ENCODE measurements around the gene SPATA31A1. TPM values are rescaled to one million over a fixed set of nuclear protein-coding genes. Genes with fewer than 3 reads are reported as not detected.
"Not testable (repeated sequence)": the region's sequence is repeated elsewhere in the genome, so short reads cannot be mapped to it uniquely, and the experiment has no call there.

The SPATA31A1 gene
- total RNA-seq (2014; rRNA removed; shearing (Covaris generic)) = not detected in 2 replicates
- total RNA-seq (2022) = not detected in 2 replicates
- not detected for Bru-seq, nascent RNA
- BruChase-seq, experiment 1, labeled RNA remaining after a 6-hour chase = not detected
- not detected for BruChase-seq, experiment 2, labeled RNA remaining after a 2-hour chase
- long read RNA-seq = 0 reads

DNA sequence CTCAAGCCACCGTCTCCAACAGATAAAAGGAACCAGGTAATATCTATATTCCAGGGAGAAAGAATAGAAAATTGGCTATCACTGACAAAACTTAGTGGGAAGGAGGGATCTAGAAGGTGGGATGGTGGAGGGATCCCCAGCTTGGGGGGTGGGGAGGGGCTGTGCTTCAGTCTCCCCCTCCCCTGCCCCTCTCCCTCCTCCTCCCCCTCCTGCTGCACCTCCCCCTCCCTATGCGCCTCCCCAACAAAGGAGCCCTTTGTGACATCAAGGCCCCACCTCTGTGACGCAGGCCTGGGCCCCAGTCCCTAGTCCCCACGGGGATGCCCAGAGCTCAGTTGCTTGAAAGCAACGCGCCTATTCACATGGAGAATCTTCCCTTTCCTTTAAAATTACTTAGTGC, at the start of gene SPATA31A1:
Gene SPATA31A1 (plus strand): TSS at position 301 of the 400 bp plus-strand sequence. CDS start 62 bp downstream, at position 363.
- H3K9me2 ChIP-seq (ENCODE audit: insufficient read depth, low read length); H3K9me3 ChIP-seq (ENCODE audit: low read length); H2AFZ ChIP-seq (ENCODE audit: low read length); POLR2A ChIA-PET; BruUV-seq (replicated peaks); DNase-seq (ENCODE audit: low spot score); H4K20me1 ChIP-seq (ENCODE audit: insufficient read depth, low read length); intact Hi-C loops (cut with micrococcal nuclease; ENCODE audit: unreplicated experiment); H3K4me2 ChIP-seq (ENCODE audit: low read length); H3K27ac ChIP-seq (ENCODE audit: low read depth, low read length, poor library complexity, severe bottlenecking); H3K79me2 ChIP-seq (ENCODE audit: insufficient read depth, low read depth, low read length); H3K4me1 ChIP-seq (ENCODE audit: insufficient read depth, low read length, poor library complexity, severe bottlenecking); CTCF ChIA-PET (ENCODE audit: unreplicated experiment); H3K36me3 ChIP-seq (ENCODE audit: insufficient read depth, low read length); H3K4me3 ChIP-seq (ENCODE audit: low read depth, low read length, poor library complexity, severe bottlenecking): not testable (repeated sequence)

DNA sequence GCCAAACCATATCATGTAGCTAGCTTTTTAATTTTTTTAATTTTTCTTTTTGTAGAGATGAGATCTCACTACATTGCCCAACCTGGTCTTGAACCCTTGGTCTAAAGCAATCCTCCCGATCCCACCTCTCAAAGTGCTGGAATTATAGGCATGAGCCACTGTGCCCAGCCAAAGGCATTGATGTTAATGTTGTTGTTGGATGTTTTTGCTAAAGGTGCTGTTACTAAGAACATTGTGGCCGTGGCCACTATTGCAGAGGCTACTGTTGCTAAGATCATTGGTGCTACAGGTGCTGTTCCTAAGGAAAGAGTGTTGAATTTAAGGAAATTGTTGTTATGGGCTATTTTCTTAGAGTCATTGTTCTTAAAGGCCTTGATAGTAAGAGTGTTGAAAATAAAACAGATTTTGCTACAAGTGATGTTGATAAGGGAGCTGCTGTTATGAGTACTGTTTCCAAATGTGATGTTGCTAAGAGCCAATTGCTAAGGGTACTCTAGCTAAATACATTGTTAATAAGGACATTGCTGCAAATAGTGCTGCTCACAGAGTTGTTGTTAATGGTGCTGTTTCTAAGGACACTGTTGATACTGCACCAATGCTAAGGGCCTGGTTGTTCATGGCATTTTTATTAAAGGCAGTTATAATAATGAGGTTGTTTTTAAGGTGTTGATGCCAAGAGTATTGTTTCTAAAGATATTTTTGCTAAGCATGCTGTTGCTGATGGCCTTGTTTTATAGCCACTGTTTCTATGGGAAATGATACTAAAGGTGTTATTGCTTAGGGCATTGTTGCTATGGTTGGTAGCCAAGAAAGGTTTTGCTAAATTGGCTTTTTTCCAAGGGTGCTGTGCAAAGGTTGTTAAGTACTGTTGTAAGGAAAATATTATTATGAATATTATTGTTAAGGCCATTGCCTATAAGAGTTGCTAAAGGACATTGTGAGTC, 52.1 kb downstream of the SPATA31A1 start:
- H2AFZ ChIP-seq (ENCODE audit: low read length); H4K20me1 ChIP-seq (ENCODE audit: insufficient read depth, low read length); DNase-seq (ENCODE audit: low spot score); BruUV-seq (replicated peaks); CTCF ChIA-PET (ENCODE audit: unreplicated experiment); H3K4me3 ChIP-seq (ENCODE audit: low read depth, low read length, poor library complexity, severe bottlenecking); H3K79me2 ChIP-seq (ENCODE audit: insufficient read depth, low read depth, low read length); intact Hi-C loops (cut with micrococcal nuclease; ENCODE audit: unreplicated experiment); H3K4me1 ChIP-seq (ENCODE audit: insufficient read depth, low read length, poor library complexity, severe bottlenecking); H3K4me2 ChIP-seq (ENCODE audit: low read length); H3K9me3 ChIP-seq (ENCODE audit: low read length); H3K9me2 ChIP-seq (ENCODE audit: insufficient read depth, low read length); H3K36me3 ChIP-seq (ENCODE audit: insufficient read depth, low read length); POLR2A ChIA-PET; H3K27ac ChIP-seq (ENCODE audit: low read depth, low read length, poor library complexity, severe bottlenecking): not testable (repeated sequence)

DNA sequence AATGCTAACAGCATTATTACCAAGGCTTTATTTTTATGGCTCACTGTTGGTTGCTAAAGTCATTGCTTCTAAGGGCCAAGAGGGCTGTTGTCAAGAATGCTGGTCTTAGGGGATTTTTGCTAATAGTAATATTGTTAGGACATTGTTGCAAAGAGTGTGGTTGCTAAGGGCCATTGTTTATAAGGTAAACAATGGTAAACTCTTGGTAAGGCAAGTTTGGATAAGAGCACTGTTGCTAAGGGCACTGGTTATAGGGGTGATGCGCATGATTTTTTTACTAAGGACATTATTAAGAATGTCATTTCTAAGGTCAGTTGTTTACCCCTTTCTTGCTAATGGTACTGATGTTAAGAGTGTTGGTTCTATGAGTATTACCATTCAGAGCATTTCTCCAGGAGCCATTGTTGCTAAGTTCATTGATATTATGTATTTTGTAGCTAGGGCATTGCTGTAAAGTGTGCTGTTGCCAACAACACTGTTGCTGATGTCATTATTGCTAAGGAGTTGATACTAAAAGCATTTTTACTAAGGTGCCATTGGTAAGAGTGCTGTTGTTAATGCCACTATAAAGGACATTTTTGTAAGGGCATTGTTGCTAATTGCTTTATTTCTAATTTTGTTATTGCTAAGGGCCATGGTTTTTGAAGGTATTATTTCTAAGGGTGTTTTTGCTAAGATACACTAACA, 55.9 kb downstream of the SPATA31A1 start:
- H3K4me3 ChIP-seq (ENCODE audit: low read depth, low read length, poor library complexity, severe bottlenecking); H3K36me3 ChIP-seq (ENCODE audit: insufficient read depth, low read length); DNase-seq (ENCODE audit: low spot score); intact Hi-C loops (cut with micrococcal nuclease; ENCODE audit: unreplicated experiment); CTCF ChIA-PET (ENCODE audit: unreplicated experiment); H3K4me2 ChIP-seq (ENCODE audit: low read length); H4K20me1 ChIP-seq (ENCODE audit: insufficient read depth, low read length); H3K27ac ChIP-seq (ENCODE audit: low read depth, low read length, poor library complexity, severe bottlenecking); H3K4me1 ChIP-seq (ENCODE audit: insufficient read depth, low read length, poor library complexity, severe bottlenecking); H2AFZ ChIP-seq (ENCODE audit: low read length); POLR2A ChIA-PET; BruUV-seq (replicated peaks); H3K9me2 ChIP-seq (ENCODE audit: insufficient read depth, low read length); H3K9me3 ChIP-seq (ENCODE audit: low read length); H3K79me2 ChIP-seq (ENCODE audit: insufficient read depth, low read depth, low read length): not testable (repeated sequence)

Other genes with a start within 250 kb of the SPATA31A1 start
- not detected in 2 replicates for gene CNTNAP3, start 67.5 kb upstream of the SPATA31A1 start, total RNA-seq (2014; rRNA removed; shearing (Covaris generic))
- gene CNTNAP3, start 67.5 kb upstream of the SPATA31A1 start, total RNA-seq (2022) = not detected in 2 replicates

Measured in OCI-LY7 (cell line).